GM18526 (cell line): Measurements from ENCODE around the gene GRB2.
A peak's percentile ranks its signal among the peaks of the same experiment; 100 is the strongest.

Experiments
- POLR2A ChIP-seq: IDR thresholded peaks from 3 replicates; pipeline ENCODE4 v1.6.1; 2011; ENCODE audit not compliant: insufficient read length; ENCODE audit errors: extremely low read depth

GRB2 gene

DNA sequence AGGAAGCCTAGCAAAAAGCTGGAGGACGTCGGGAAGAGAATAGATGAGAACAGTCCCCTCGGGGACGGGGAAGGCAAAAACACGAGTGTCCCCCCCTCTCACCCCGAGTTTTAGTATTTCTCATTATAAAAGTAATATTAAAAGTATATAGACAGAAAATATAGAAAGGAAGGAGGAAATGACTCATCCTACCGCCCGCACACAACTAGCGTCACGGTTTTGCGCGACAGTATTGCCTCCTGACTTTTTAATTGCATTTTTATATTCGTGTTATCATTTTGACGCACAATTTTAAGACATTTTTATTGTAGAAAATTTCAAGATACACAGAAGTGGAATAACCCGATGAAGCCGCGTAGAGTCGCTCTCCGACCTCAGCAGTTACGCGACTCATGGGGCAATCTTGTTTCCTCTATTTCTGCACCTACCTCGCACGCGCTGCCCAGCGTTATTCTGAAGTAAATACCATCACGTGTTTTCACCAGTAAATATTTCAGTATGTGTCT, 115.6 kb downstream of the GRB2 start:
- TF ChIP-seq POLR2A: no peak

DNA sequence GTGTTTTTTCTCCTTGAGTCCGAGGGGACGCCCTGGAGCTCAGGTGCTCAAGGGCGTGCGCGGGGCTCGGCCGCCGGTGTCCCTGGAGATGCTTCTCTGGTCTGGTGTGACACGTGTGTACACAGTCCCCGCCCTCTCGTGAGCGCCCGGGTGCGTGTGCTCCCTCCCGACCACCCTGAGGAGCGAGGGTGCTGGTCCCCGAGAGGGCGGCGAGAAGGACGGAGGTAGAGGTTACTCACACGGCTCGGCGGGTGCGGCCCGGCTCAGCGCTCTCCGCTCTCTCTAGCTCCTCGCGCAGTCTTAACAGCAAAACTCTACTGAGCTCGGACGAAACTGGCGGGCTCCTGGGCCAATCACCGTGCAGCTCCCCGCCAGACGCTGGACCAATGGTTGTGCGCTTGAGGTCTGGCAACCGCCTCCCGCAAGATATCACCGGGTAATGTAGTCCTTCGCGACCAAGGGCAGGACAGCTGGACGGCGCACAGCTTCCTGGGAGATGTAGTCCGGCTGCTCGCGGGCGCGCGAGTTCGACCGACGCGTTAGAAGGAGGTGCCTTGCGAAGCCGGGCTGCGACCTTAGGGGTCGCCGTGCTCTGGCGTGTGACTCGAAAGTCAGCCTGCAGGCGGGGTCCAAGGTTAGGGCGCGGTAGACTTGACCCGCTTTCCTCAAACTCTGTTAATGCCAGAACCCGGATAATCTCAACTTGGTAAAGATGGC, 116.2 kb downstream of the GRB2 start, which contains the start of gene SLC25A19:
SLC25A19 (minus strand) TSS at position 319 of the 717 bp plus-strand sequence. CDS start 2,669 bp downstream, outside the sequence.
- TF ChIP-seq POLR2A: peak; percentile 89

DNA sequence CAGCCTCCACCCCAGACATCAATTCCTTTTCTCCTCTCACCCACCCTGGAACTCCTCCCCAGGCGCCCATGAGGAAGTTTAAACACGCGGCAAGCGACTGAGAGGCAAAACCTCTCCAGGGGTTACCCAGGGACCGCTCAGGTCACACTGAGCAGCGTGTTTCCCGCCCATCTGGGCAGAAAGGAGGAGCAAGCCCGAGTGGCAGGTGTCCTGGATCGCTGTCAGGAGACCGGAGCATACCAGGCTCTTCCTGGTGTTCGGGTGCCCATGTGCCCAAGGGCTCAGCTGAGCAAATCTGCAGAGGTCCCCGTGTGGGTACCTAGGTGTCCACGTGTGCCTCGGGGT, 116.7 kb downstream of the GRB2 start:
- TF ChIP-seq POLR2A: no peak

DNA sequence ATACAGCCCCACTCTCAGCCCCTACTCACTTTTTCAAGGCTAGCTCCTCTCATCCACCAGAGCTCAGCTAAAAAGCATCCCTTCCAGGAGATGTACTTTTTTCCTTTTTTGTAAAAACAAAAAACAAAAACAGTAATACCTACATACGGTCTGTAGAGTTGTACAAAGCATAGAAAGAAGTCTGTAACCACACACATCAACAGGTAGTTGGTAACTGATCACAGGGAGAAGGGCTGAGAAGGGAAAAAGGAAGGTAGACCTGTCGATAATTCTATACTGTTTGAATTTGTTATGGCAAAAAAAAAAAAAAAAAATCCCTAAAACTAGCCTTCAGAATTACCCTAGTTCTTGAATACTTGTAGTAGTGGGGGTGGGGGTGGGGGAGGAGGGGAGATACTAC, 117.1 kb downstream of the GRB2 start:
- TF ChIP-seq POLR2A: no peak

DNA sequence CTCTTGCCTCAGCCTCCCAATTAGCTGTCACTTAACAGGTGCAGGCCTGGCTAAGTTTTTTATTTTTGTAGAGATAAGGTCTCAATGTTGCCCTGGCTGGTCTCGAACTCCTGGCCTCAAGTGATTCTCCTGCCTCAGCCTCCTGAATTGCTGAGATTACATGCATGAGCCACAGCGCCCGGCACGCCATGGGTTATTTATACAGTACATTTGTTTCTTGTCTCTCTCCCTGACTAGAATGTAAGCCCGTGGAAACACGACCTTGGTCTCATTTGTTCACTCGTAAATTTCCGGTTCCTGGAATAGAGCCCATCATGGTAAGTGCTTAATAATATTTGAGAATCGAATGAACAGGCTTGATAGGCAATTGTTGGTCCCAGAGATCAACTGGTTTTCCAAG, 118.3 kb downstream of the GRB2 start:
- no peak for TF ChIP-seq POLR2A

DNA sequence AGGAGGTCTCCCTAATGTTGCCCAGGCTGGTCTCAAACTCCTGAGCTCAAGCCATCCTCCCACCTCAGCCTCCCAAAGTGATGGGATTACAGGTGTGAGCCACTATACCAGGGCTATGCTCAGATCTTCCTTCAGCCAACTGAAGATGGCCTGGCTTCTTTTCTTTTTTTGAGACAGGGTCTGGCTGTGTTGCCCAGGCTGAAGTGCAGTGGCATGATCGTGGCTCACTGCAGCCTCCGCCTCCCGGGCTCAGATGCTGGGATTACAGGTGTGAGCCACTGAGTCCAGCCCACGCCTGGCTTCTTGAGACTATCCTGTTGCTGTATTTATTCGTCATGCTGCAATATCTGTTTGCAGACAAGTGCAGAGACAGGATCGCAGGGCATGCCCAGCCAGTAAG, 120.4 kb downstream of the GRB2 start:
- no peak for TF ChIP-seq POLR2A

DNA sequence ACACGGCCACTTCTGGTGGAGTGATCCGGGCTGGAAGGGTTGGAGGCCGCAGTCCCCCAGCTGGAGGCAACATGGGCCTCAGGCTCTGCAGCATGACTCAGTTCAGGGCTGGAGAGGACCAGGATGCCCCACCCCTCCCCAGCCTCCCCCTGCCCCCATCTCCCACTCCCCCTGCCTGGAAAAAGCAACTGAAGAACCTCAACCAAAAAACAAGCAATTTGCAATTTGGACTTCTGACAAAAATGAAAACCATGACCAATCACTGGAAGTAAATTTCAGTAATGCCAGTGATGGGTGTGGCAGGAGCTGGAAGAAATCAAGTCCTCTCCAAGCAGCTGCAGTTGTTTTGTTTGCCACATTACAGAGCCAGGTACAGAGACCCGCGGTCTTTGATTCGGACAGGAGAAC, 127.8 kb downstream of the GRB2 start:
- no peak for TF ChIP-seq POLR2A

DNA sequence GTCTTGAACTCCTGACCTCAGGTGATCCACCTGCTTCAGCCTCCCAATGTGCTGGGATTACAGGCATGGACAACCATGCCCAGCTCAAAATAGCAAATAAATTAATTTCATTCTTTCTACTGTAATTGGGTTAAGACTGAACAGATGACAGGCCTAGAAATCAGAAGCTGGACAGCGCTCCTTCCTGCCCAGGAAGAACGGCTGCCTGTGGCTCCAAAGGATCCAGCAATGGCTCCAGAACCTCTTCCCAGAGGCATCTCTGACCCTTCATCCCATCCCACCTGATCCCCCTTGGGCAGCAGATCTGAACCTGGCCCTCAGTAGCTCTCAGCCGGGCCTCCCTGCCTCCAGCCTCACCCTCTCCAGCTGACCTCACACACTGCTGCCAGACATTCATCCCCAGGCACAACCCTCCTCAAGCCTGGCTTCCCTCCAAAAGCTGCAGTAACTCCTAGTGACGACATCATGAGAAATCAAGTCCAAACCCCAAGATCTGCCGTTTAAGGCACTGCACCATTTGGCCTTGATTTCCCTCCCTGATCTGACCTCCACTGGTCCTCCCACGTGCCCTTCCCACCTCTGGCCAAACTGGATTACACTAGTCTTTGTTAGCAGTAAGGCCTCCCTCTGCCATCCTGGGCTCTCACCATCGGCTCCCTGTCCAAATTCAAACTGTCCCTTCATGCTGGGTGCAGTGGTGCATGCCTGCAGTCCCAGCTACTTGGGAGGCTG, 131.3 kb downstream of the GRB2 start:
- no peak for TF ChIP-seq POLR2A

DNA sequence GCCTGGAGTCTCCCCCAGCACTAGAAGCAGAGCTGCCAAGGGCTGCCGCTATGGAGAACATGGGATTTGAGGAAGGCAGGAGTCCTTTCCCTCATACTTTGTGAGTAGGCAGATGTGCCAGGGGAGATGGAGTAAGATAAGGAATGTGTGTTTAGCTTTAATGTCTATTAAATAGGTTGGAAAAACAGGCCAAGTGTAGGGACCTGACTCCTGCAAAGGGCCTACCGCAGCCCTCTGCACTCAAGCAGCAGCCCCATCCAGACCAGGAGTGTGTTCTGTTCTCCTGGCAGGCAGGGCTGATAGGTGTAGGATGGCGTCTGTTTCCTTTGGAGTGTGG, 132.7 kb downstream of the GRB2 start:
- no peak for TF ChIP-seq POLR2A

DNA sequence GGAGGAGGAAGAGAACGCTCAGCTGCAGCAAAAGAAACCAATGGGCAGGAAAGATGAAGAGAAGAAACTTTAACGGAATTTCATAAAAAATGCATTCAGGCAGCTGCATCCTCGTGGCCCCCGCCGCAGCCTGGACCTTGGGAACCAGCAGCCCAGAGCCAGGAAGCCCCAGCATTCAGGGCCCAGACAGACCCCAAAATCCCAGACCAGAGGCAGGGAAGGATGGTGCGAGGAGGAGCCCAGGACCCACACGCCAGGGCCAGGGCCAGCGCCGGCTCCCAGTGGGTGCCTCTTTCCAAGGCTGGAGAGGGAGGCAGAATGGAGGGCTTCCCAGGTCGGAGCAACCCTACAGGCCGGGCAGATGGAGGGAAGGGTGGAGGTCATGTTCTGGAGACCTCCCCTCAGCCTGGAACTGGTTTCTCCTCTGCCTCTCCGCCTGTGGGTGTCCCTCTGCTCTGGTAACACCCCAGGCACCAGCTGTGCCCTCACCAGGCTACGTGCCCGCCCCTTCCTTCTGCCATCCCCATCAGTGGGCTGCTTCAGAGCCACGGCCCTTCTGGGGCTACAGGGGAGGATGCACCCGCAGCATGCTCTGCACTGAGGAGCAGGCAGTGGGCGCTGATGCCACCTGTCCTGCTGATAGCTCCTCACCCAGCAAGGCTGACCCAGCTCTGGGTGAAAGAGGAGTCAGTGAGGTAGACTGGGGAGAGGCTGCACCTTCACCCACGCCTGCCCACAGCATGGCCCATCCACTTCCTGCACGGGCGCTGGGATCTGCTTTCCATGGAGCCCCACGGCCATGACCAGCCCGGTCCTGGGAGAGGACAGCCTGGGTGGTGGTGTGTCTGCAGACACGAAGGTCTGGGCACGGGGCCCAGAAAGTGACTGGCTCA, 133.3 kb downstream of the GRB2 start:
- peak; percentile 15 for TF ChIP-seq POLR2A

DNA sequence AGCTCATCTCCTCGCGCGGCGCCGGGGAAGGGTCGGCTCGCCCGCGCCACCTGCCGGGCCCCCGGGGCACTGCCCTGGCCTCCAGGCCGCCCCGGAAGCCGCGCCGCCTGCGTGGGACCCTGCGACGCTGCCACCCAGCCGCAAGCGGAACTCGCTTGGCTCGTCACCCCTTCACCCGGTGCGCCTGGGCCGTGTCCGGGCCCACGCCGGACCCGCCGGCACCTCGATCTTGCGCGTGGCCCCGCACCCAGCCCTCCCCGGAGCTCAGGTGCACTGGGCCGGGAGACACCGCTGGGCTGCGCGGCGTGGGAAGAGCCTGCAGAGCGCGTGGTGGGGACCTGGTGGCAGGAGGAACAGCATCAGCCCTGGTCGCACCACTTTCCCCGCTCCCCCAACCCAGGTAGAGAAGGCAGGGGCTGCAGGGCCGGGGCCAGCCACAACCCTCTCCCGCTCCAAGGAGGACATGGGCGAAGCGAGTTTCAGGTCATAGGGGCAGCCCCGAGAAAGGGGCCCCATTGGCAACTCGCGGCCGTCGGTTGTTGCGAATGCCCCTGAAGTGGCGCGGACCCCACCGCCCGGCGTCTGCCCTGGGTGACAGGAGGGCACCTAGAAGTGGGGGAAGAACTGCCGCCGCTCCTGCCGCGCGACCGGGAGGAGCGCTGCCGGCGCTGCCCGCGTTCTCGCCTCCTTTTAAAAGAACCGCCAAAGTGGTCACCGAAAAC, 134.1 kb downstream of the GRB2 start:
- TF ChIP-seq POLR2A: peak; percentile 81

DNA sequence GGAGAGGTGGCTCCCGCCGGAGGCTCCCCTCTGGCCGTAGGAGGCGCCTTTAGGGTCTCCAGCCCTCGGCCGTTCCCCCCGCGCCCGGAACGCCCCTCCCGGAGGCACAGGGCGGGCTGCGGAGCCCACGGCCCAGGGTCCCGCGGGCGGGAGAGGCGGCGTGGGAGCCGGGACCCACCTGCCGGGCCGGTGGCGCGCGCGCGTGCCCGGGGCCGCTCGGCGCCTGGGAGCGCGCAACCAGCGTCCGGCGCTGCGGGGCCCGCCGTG, 134.6 kb downstream of the GRB2 start, which contains the start of gene MIF4GD:
MIF4GD (minus strand) TSS at position 266 of the 267 bp plus-strand sequence. CDS start 1,036 bp downstream, outside the sequence.
- TF ChIP-seq POLR2A: no peak

DNA sequence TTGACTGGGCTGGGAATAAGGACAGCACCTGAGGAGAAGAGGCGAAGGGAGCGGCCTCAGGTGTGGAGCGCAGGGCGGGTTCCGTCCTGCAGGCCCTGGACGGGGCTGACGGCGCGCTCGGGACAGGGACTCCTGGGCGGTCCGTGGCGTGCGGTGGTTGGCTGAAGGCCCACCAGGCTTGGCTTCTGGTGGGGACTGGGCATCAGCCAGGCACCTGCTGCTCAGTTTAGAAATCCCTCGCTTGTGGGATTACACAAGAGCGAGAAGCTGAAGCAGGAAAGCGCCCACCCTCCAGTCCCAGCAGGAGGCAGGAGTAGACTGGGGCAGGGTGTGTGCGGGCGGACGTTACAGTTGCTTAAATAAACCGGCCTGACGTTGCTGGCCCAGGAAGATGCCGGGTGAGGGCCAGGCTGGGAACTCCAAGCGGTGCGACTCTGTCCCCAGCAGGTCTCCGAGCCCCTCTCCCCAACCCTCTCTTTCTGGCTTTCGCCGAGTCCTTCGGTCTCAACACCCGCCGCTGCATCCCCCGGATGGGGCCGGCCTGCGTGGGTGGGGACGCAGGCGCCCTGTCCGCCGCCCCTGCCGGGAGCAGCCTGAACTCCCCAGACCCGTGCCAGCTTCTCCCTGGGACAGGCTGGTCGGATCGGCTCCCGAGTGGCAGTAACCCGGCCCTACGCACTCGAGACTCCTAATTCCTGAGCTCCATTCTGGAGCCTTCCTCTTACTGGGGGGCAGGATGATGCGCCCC, 135.1 kb downstream of the GRB2 start:
- peak; percentile 44 for TF ChIP-seq POLR2A

DNA sequence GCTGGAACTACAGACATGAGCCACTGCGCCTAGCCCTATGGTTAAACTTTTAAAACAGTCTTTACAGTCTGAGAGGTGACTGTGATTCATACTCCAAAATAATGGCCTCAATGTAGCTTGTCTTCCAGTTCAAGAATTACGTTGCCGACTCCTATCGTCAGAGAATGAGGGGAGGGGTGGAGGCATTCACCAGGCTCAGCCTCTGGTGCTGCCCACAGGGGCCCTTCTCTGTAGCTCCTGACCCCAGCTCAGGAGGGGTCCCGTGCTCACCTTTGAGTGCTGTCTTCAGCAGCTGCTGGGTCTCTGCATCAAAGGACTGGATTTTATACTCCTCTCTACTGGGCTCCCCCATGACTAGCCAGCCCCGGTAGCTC, 135.6 kb downstream of the GRB2 start:
- TF ChIP-seq POLR2A: no peak
